GM12874 (cell line): ENCODE data around the gene CALML3.

Experiments
- CTCF ChIP-seq: IDR thresholded peaks from 2 replicates; pipeline ENCODE4 v1.5.1; 2011; ENCODE audit warnings: low read depth, mild to moderate bottlenecking, control low read depth, low read length, moderate library complexity; ENCODE audit not compliant: insufficient read depth

CALML3 gene

GRCh38 chr10:5566614-5567013, 41.9 kb downstream of the CALML3 start:
- no peak for TF ChIP-seq CTCF

DNA sequence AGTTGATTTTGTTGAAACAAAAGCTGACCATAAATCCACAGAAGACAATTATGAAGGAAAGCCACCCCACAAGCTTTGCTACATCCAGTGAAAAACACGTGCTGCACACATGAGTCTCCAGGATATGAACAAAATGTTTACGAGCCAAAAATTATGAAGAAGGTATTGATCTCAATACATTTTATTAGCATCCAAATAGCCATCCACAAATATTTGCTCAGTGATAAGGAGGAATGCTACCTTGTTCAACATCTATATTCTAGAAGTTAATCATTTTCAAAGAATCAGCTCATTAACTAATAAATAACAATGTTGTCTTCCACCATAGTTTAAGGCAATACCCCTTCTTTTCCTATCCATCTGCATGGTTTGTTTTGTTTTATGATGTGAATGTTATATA, 42.7 kb downstream of the CALML3 start:
- no peak for TF ChIP-seq CTCF

DNA sequence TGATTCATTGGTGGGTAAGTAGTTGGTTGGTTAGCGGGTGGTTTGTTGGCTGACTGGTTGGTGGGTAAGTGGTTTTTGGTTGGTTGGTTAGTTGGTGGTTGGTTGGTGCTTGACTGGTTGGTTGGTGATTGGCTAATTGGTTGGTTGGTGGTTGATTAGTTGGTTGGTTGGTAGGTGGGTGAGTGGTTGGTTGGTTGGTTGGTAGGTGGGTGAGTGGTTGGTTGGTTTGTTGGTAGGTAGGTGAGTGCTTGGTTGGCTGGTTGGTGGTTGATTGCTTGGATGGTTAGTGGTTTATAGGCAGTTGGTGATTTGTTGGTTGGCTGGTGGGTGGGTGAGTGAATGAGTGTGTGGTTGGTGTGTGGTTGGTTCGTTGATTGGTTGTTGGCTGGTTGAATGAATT, 44.2 kb downstream of the CALML3 start:
- TF ChIP-seq CTCF: no peak

DNA sequence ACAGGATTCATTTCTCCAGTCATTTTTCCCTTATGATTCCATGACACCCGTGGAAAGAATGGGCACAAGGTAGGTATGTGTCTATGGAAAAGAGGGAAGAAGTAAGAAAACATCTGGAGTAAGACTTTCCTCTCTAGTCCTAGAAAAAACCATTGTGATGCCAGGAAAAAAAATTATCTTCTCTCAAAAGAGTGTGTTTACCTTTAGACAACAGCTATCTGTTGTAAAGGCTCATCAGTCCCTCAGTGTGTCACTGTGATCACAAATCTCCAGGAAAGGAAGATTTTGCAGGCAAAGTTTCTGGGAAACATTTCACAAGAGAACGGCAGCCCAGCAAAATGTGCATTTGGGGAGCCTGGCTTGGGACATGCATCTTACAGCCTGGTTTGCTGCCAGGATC, 44.8 kb downstream of the CALML3 start:
- no peak for TF ChIP-seq CTCF

- no peak for TF ChIP-seq CTCF
Measured at GRCh38 chr10:5570007-5570655, 45.4 kb downstream of the CALML3 start.

- no peak for TF ChIP-seq CTCF
Measured at GRCh38 chr10:5570979-5571810, 46.4 kb downstream of the CALML3 start.

- TF ChIP-seq CTCF: no peak
Measured at GRCh38 chr10:5571826-5572225, 47.1 kb downstream of the CALML3 start.
